Measurements from ENCODE around the gene NAT10. TPM values are rescaled to one million over a fixed set of nuclear protein-coding genes. Genes with fewer than 3 reads are reported as not detected.
"Not testable (repeated sequence)": the region's sequence is repeated elsewhere in the genome, so short reads cannot be mapped to it uniquely, and the experiment has no call there.

Gene NAT10
- total RNA-seq (19.2 and 23.6 TPM in 2 replicates), polyA plus RNA-seq (19.4 and 28.0 TPM in 2 replicates)

DNA sequence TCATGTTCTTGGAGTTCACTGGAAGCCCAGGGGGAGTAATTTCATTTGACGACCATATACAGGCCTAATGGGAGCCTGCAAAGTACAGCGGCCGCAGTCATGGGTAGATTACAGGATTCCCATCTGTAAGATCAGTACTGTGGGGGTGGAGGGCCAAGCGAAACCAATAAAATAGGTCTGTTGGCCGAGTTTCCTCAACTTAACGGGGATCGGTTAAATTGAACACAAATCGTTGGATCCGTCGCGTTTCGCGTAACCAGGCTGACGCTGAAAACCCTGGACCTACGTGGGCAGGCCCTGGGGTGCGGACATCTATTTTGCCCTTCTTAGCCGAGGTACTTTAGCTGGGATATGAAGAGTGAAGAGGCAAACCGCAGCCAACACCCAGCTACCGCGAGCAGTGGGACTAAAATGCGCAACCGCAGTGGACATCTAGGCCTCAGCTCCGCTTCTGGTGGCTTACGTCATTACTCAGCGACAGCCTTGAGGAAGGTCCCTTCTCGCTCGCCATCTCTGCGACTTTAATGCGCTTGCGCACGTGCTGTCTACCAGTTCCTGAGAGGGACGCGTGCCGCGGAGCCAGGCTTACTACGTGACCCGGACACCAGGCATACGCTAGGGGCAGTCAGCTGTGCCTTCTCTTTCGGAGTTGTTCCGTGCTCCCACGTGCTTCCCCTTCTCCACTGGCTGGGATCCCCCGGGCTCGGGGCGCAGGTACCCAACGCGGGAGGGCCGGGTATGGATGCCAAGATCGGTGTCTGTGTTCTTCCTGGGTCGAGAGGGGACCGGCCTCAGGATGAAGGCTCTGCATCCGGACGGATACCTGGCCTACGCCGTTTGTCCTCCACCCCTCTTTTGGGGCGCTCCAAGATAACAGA is at the start of gene NAT10:
NAT10 (plus strand) TSS at position 551 of the 878 bp plus-strand sequence. CDS start 2,597 bp downstream, outside the sequence.
- TF ChIP-seq, protein P1, sequence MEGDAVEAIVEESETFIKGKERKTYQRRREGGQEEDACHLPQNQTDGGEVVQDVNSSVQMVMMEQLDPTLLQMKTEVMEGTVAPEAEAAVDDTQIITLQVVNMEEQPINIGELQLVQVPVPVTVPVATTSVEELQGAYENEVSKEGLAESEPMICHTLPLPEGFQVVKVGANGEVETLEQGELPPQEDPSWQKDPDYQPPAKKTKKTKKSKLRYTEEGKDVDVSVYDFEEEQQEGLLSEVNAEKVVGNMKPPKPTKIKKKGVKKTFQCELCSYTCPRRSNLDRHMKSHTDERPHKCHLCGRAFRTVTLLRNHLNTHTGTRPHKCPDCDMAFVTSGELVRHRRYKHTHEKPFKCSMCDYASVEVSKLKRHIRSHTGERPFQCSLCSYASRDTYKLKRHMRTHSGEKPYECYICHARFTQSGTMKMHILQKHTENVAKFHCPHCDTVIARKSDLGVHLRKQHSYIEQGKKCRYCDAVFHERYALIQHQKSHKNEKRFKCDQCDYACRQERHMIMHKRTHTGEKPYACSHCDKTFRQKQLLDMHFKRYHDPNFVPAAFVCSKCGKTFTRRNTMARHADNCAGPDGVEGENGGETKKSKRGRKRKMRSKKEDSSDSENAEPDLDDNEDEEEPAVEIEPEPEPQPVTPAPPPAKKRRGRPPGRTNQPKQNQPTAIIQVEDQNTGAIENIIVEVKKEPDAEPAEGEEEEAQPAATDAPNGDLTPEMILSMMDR (IDR thresholded peaks at IDR 0.05; ENCODE audit: low read depth, low read length): peak; percentile 16
- H3K27me3 ChIP-seq: no peaks in the 10 kb centered on the region
- H3K36me3 ChIP-seq: peaks cover 10% of the 10 kb centered on the region
- peak; percentile 99 for DNase-seq (ENCODE audit: low read depth in 1 of 2, low spot score in 1 of 2)
- no peaks in the 10 kb centered on the region for H3K9me3 ChIP-seq (ENCODE audit: low read depth)
- peak within 1 kb of the TSS; percentile 77 for H3K4me3 ChIP-seq
- H3K27ac ChIP-seq: peak within 1 kb of the TSS; percentile 90
- no peaks in the 10 kb centered on the region for H3K4me1 ChIP-seq (ENCODE audit: low read depth)

DNA sequence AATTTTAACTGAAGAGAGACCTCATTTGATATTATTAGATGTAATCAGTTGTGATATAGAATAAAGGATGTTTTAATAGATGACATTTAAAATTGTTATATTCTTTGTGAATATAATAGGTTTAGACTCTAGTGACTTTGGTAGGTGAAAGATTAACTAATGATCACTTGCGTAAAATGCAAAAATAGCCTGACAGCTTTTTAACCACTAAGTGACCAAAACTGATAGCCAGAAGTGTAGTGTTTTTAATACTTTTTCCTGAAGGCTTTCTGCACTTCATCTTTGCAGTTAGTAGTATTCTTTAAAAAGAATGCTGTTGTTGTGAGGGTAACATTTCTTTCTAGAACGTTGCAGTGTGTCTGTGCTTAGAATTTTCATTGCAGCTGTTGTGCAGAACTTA is 48.8 kb upstream of the NAT10 start:
- Histone ChIP-seq H3K27ac (no peak overlapping the region), H3K36me3 (peaks cover 8% of the 10 kb centered on the region), H3K27me3 (no peaks in the 10 kb centered on the region), H3K4me1 (ENCODE audit: low read depth) (peaks cover 22% of the 10 kb centered on the region), H3K9me3 (ENCODE audit: low read depth) (no peaks in the 10 kb centered on the region), H3K4me3 (peak overlapping the region; percentile 5)
- TF ChIP-seq, protein P1 (IDR thresholded peaks at IDR 0.05; ENCODE audit: low read depth, low read length): no peak
- DNase-seq (ENCODE audit: low read depth in 1 of 2, low spot score in 1 of 2): no peak

DNA sequence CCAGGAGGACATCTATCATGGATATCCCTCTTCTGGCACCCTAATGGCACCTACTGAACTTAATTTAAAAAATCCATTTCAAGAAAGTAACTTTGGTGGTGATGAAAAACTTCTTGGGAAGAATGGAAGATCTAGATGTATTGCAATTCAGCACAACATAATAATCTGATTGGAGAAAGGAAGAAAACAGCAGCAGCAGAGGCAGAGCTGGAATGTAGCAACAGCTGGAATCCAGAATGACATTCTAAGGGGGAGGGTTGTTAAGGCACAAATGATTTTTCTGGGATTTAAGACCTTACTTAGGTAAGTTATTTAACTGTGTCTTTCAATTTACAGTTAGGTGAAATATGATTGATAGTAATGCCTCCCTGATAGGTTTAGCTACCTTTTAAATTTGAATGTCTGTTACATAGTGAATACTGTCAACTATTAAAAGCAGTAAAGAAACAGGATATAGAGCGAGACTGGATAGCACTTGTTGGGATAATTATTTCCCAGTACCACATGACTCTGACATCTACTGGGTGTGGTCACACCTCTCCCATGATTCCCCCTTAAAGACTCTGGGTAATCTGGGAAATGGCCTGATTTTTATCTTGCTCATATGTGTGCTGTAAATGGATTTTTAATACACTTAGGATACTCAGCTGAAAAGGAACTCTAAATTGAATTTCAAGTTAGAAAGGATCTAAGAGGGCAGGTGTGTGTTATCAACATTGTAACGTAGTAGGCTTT is 42.2 kb upstream of the NAT10 start:
- H3K27me3 ChIP-seq: no peaks in the 10 kb centered on the region
- no peaks in the 10 kb centered on the region for H3K9me3 ChIP-seq (ENCODE audit: low read depth)
- peak in 1 of 2 donors; percentile 38 for DNase-seq (ENCODE audit: low read depth in 1 of 2, low spot score in 1 of 2)
- H3K4me3 ChIP-seq: no peak overlapping the region
- H3K36me3 ChIP-seq: peaks cover 4% of the 10 kb centered on the region
- H3K4me1 ChIP-seq (ENCODE audit: low read depth): peaks cover 19% of the 10 kb centered on the region
- TF ChIP-seq, protein P1 (IDR thresholded peaks at IDR 0.05; ENCODE audit: low read depth, low read length): no peak
- peak overlapping the region; percentile 77 for H3K27ac ChIP-seq

DNA sequence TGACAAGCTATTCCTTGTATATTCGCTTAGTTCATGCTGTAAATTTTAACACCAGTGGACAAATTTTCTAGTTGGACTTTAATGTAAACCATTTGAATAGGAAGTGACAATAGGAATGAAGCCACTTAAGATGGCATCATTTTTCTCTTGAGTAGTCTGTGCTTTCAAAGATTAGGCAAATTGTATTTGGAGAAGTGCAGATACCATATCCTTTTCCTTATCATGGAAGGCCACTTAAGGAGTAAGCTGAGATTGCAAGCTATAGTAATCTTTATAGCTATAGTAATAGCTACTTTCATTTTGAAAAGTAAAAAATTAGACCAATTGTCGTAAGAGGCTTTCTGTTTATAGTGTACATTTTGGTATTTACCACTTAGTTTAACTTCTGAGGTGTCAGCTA is 41.1 kb upstream of the NAT10 start:
- no peaks in the 10 kb centered on the region for H3K9me3 ChIP-seq (ENCODE audit: low read depth)
- no peak for DNase-seq (ENCODE audit: low read depth in 1 of 2, low spot score in 1 of 2)
- peak overlapping the region; percentile 77 for H3K27ac ChIP-seq
- H3K36me3 ChIP-seq: peaks cover 4% of the 10 kb centered on the region
- H3K4me1 ChIP-seq (ENCODE audit: low read depth): peaks cover 19% of the 10 kb centered on the region
- H3K27me3 ChIP-seq: no peaks in the 10 kb centered on the region
- TF ChIP-seq, protein P1 (IDR thresholded peaks at IDR 0.05; ENCODE audit: low read depth, low read length): no peak
- H3K4me3 ChIP-seq: no peak overlapping the region

DNA sequence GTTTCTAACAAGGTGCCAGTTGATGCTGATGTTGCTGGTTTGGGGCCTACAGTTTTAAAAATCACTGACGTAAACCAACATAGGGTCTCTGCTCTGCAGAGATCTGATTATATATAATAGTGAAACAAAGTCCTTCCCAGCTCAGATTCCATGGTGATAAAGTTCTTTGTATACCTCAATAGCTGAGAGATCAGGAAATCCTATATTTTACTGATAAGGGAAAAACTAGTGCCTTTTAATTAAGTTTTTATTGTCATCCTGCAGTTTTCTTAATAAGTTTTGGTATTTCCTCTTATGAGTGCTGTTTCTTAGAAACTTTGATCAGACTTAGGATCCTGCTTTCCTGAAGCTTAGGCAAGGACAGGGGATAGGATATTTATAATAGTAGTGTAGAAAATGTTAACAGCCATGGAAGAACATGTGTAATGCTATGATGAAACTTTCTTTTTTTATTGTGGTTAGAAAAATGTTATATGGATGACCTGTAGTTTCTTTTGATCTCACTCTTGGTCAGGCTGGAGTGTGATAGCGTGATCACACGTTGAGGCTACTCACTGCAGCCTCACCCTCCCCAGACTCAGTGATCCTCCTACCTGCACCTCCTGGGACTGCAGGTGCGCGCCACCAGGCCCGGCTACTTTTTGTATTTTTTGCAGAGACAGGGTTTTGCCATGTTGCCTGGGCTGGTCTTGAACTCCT is 39.8 kb upstream of the NAT10 start:
- Histone ChIP-seq H3K27ac (peak overlapping the region; percentile 56), H3K4me1 (ENCODE audit: low read depth) (peaks cover 19% of the 10 kb centered on the region), H3K36me3 (peaks cover 4% of the 10 kb centered on the region), H3K4me3 (no peak overlapping the region), H3K27me3 (no peaks in the 10 kb centered on the region), H3K9me3 (ENCODE audit: low read depth) (no peaks in the 10 kb centered on the region)
- DNase-seq (ENCODE audit: low read depth in 1 of 2, low spot score in 1 of 2): no peak
- TF ChIP-seq, protein P1 (IDR thresholded peaks at IDR 0.05; ENCODE audit: low read depth, low read length): no peak

DNA sequence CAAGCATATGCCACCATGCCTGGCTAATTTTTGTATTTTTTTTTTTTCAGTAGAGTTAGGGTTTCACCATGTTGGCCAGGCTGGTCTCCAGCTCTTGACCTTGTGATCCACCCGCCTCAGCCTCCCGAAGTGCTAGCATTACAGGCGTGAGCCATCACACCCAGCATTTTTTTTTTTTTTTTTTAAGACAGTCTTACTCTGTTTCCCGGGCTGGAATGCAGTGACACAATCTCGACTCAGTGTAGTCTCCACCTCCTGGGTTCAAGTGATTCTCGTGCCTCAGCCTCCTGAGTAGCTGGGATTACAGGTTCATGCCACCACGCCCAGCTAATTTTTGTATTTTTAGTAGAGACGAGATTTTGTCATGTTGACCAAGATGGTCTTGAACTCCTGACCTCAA is 38.7 kb upstream of the NAT10 start:
- H3K4me1 ChIP-seq (ENCODE audit: low read depth): peaks cover 19% of the 10 kb centered on the region
- not testable (repeated sequence) for DNase-seq (ENCODE audit: low read depth in 1 of 2, low spot score in 1 of 2); H3K27me3 ChIP-seq; H3K36me3 ChIP-seq; H3K4me3 ChIP-seq; H3K9me3 ChIP-seq (ENCODE audit: low read depth)
- peak overlapping the region; percentile 15 for H3K27ac ChIP-seq

All from cardiac muscle cell (in vitro differentiated cells and primary cell).